HepG2 (cell line): ENCODE measurements around the gene TTLL8. TPM values are rescaled to one million over a fixed set of nuclear protein-coding genes. Genes with fewer than 3 reads are reported as not detected.

ENCODE experiments used
- ARID5B ChIP-seq: IDR thresholded peaks from 2 replicates; pipeline ENCODE4 v1.4.0; 2020; ENCODE audit warnings: mild to moderate bottlenecking, missing genetic modification reagents
- ATF3 ChIP-seq: sonication (generic); formaldehyde crosslinking; IDR thresholded peaks from 2 replicates; pipeline ENCODE4 v1.4.0; 2020; ENCODE audit warnings: missing genetic modification reagents
- ETV5 ChIP-seq: IDR thresholded peaks from 2 replicates; pipeline ENCODE4 v1.6.1; 2018; ENCODE audit warnings: missing biosample characterization, missing genetic modification reagents, inconsistent platforms, borderline replicate concordance
- EZH2 ChIP-seq: conservative IDR thresholded peaks from 2 replicates; pipeline ENCODE4 v1.6.1; 2012; ENCODE audit warnings: mild to moderate bottlenecking, low read depth, low read length, moderate library complexity
- FLYWCH1 ChIP-seq: sonication (generic); formaldehyde crosslinking; IDR thresholded peaks from 2 replicates; pipeline ENCODE4 v1.8.1; 2023; ENCODE audit warnings: mild to moderate bottlenecking, missing genetic modification reagents
- HMG20A ChIP-seq: IDR thresholded peaks from 2 replicates; pipeline ENCODE4 v1.6.1; 2016; ENCODE audit warnings: borderline replicate concordance
- HNRNPLL ChIP-seq: fragments of 200-400 bp; formaldehyde crosslinking; IDR thresholded peaks from 2 replicates; pipeline ENCODE4 v1.6.1; 2017; ENCODE audit warnings: mild to moderate bottlenecking, low read depth, low read length; ENCODE audit not compliant: poor library complexity, severe bottlenecking
- MED1 ChIP-seq: sonication (generic); formaldehyde crosslinking; IDR thresholded peaks from 2 replicates; pipeline ENCODE4 v1.4.0; 2020; ENCODE audit warnings: missing genetic modification reagents
- NONO ChIP-seq, 2 experiments: fragments of 450-650 bp in 1 of 2; sonication (generic) in 1 of 2; formaldehyde crosslinking in 1 of 2; IDR thresholded peaks in 1 of 2; conservative IDR thresholded peaks in 1 of 2; 2 replicates each; pipeline versions ENCODE4 v1.6.1 to v1.8.0; 2017 to 2022; ENCODE audit warnings: mild to moderate bottlenecking in 1 of 2, missing genetic modification reagents in 1 of 2, moderate library complexity in 1 of 2
- PRDM4 ChIP-seq: sonication (generic); formaldehyde crosslinking; IDR thresholded peaks from 2 replicates; pipeline ENCODE4 v1.9.0; 2021; ENCODE audit warnings: missing genetic modification reagents, borderline replicate concordance
- RELA ChIP-seq: sonication (generic); formaldehyde crosslinking; IDR thresholded peaks from 2 replicates; pipeline ENCODE4 v1.4.0; 2020; ENCODE audit warnings: missing genetic modification reagents
- RORA ChIP-seq: sonication (generic); formaldehyde crosslinking; IDR thresholded peaks from 2 replicates; pipeline ENCODE4 v1.5.0; 2020; ENCODE audit warnings: mild to moderate bottlenecking, missing genetic modification reagents, moderate library complexity
- SRF ChIP-seq: IDR thresholded peaks from 2 replicates; pipeline ENCODE4 v1.6.1; 2011; ENCODE audit warnings: mild to moderate bottlenecking, low read depth, low read length, moderate library complexity
- TARDBP ChIP-seq: sonication (generic); formaldehyde crosslinking; IDR thresholded peaks from 2 replicates; pipeline ENCODE4 v1.8.0; 2022; ENCODE audit warnings: mild to moderate bottlenecking, missing genetic modification reagents
- TERF1 ChIP-seq: sonication (generic); formaldehyde crosslinking; IDR thresholded peaks from 2 replicates; pipeline ENCODE4 v1.8.0; 2022; ENCODE audit warnings: mild to moderate bottlenecking, missing genetic modification reagents, moderate library complexity
- TSC22D2 ChIP-seq: sonication (generic); formaldehyde crosslinking; IDR thresholded peaks from 2 replicates; pipeline ENCODE4 v1.5.1; 2020; ENCODE audit warnings: missing genetic modification reagents, mild to moderate bottlenecking, borderline replicate concordance
- ZMYM3 ChIP-seq: sonication (generic); formaldehyde crosslinking; IDR thresholded peaks from 2 replicates; pipeline ENCODE4 v1.5.1; 2020; ENCODE audit warnings: mild to moderate bottlenecking, missing genetic modification reagents
- ZNF232 ChIP-seq: sonication (generic); formaldehyde crosslinking; IDR thresholded peaks from 2 replicates; pipeline ENCODE4 v1.4.0; 2020; ENCODE audit warnings: missing genetic modification reagents, borderline replicate concordance
- ZNF256 ChIP-seq: sonication (generic); formaldehyde crosslinking; conservative IDR thresholded peaks from 2 replicates; pipeline ENCODE4 v1.4.0; 2020; ENCODE audit warnings: missing genetic modification reagents
- ZNF274 ChIP-seq: sonication (generic); formaldehyde crosslinking; IDR thresholded peaks from 2 replicates; pipeline ENCODE4 v1.5.1; 2020; ENCODE audit warnings: mild to moderate bottlenecking, missing genetic modification reagents
- ZNF30 ChIP-seq: sonication (generic); formaldehyde crosslinking; IDR thresholded peaks from 2 replicates; pipeline ENCODE4 v1.5.0; 2020; ENCODE audit warnings: mild to moderate bottlenecking, missing genetic modification reagents
- ZNF468 ChIP-seq: sonication (generic); formaldehyde crosslinking; IDR thresholded peaks from 2 replicates; pipeline ENCODE4 v1.8.0; 2022; ENCODE audit warnings: mild to moderate bottlenecking, moderate library complexity, missing genetic modification reagents
- ZNF782 ChIP-seq: sonication (generic); formaldehyde crosslinking; IDR thresholded peaks from 2 replicates; pipeline ENCODE4 v1.4.0; 2020; ENCODE audit warnings: missing genetic modification reagents, mild to moderate bottlenecking, borderline replicate concordance
- polyA plus RNA-seq, 8 experiments: library from polyadenylated mRNA; depleted of rRNA in 3 of 8; stranded (reverse) in 7 of 8; unstranded in 1 of 8; fragments of >200 nt; fragmentation: Illumina TruSeq in 4 of 8; extraction: Trizol in 4 of 8; gene quantifications; 2 replicates each; pipeline versions ENCODE4 v1.2.1 to v1.2.3, GENCODE V29; 2011 to 2016; ENCODE audit warnings: low read depth in 4 of 8, missing spikeins in 1 of 8, mixed read lengths in 1 of 8; ENCODE audit not compliant: insufficient read depth in 1 of 8
- total RNA-seq, 5 experiments: library from RNA; depleted of rRNA; stranded (reverse); fragments of >200 nt; fragmentation: Illumina TruSeq; extraction: Trizol; gene quantifications; 2 replicates each; pipeline ENCODE4 v1.2.3, GENCODE V29; 2016; ENCODE audit warnings: low read depth in 1 of 5

Gene TTLL8
- total and polyA plus RNA-seq, 2 of the 13 experiments (the other 11 are each of a cell fraction or from before 2014, with no cell fraction given) = not detected

GRCh38 chr22:49970528-49971231 is 87.4 kb downstream of the TTLL8 start (continued):
- no peak for TF ChIP-seq ZNF274
- no peak for TF ChIP-seq NONO (IDR thresholded peaks at IDR 0.05)
- peak; percentile 90 for TF ChIP-seq NONO (CRISPR knock-in tag; conservative IDR thresholded peaks at IDR 0.05)
- no peak for TF ChIP-seq RORA
- TF ChIP-seq TSC22D2 (CRISPR knock-in tag) = 0 out of 2 replicates have a peak, but pooled peaks have one; percentile 49
- peak; percentile 97 for TF ChIP-seq ATF3 (CRISPR knock-in tag)
- TF ChIP-seq RELA (CRISPR knock-in tag) = no peak
- TF ChIP-seq TERF1 = no peak
- no peak for TF ChIP-seq SRF
- TF ChIP-seq ZNF468 (CRISPR knock-in tag) = no peak
- TF ChIP-seq ZNF782 = no peak
- peak; percentile 83 for TF ChIP-seq ZMYM3
- TF ChIP-seq PRDM4 (CRISPR knock-in tag) = no peak
- TF ChIP-seq MED1 (CRISPR knock-in tag) = peak; percentile 92
- TF ChIP-seq ZNF232 (CRISPR knock-in tag) = peak; percentile 54; the same call in 1 of the 2 replicates
- peak; percentile 75; the same call in 1 of the 2 replicates for TF ChIP-seq ZNF256 (CRISPR knock-in tag)
- peak; percentile 87 for TF ChIP-seq ARID5B (CRISPR knock-in tag)
- TF ChIP-seq ETV5 (CRISPR knock-in tag) = peak; percentile 88
- TF ChIP-seq HMG20A = peak; percentile 58; the same call in 1 of the 2 replicates
- TF ChIP-seq FLYWCH1 (CRISPR knock-in tag) = no peak
- TF ChIP-seq TARDBP (CRISPR knock-in tag) = peak; percentile 83; the same call in 1 of the 2 replicates
- no peak for TF ChIP-seq EZH2
- TF ChIP-seq HNRNPLL = no peak
- TF ChIP-seq ZNF30 (CRISPR knock-in tag) = no peak
